CD1c-positive myeloid dendritic cell (primary cell): ENCODE measurements around the gene MISFA.
"Not testable (repeated sequence)": the region's sequence is repeated elsewhere in the genome, so short reads cannot be mapped to it uniquely, and the experiment has no call there.

Experiments used
- DNase-seq: peaks from one replicate; pipeline ENCODE4 v3.0.0-alpha.2; 2016; ENCODE audit errors: extremely low spot score

The MISFA gene

DNA sequence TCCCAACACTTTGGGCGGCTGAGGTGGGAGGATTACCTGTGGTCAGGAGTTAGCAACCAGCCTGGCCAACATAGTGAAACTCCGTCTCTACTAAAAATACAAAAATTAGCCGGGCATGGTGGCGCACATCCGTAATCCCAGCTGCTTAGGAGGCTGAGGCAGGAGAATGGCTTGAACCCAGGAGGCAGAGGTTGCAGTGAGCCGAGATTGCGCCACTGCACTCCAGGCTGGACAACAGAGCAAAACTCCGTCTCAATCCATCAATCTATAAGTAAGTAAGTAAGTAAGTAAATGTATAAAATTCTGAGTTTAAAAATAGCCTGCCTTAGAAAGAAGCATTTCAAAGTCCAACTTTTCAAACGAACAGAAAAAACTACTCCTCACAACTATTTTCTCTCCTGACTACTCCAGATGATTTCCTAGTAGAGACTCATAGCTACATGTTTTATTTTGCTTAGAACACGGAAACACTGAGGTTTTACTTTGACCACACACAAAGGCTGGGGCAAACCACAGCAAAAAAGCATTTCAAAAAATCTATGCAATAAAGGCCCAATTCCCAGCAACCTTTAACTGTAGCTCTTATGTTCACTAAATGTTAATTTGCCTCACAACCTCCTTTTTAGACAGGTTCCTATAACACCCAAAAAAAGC, 18.2 kb downstream of the MISFA start:
- peak; percentile 13 for DNase-seq

DNA sequence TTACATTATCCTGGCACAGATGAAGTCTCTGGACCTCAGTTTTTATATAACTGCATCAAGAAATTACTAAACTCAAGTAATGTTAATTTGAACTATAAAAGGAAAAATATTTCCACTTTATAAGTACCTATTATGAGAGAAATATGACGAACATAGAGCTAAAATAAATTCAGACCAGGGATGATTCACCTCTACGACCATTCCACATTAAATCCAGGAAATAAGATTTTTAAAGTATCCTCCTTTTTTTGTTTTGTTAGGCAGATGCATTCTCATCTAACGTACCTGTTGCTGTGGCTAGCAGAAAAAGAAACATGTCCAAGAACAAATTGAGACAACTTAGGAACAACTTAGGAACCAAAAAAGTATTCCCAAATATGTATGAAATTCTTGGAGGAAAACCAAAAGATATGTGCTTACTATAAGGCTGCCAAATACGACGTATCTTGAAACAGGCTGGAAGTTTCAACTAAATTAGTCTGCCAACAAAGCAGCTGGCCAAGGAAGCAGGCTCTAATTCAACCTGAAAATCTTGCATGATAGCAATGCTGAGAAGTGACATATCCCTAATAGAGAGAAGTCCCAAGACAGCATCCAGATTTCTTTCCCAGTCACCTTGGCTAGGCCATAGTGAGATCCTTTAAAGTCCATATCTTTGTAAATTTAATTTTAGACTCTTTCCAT, 18.9 kb downstream of the MISFA start:
- DNase-seq: no peak

DNA sequence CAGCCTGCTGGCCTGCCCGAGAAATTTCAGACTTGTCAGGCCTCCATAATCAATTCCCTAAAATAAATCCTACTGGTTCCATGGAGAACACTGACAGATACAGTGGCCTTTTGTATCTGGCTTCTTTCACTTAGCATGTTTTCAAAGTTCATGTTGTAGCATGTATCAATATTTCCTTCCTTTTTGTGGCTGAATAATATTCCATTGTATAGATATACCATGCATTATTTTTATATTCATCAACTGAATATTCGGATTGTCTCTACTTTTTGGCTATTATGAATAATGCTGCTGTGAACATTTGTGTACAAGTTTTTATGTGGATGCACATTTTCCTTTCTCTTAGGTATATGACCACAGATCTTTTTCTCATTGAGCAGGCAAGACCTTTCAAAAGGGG, 24.1 kb downstream of the MISFA start:
- no peak for DNase-seq

DNA sequence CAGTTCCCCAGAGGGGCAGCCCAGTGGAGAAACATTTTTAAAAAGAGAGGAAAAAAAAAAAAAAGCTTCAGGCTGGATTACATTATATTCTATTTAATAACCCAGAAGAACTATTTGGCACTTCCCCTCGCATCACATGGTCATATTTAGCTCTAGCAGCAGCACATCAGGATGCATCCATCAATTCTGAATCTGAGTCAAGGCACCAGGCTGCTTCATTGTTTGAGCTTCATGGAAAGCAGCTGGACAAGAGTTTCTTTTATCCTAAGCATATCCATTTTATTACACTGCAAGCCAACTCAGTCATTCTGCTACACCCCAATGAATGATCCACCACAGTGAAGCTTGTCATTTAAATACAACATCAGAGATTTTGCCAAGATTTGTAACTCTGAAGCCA, 24.6 kb downstream of the MISFA start:
- no peak for DNase-seq

DNA sequence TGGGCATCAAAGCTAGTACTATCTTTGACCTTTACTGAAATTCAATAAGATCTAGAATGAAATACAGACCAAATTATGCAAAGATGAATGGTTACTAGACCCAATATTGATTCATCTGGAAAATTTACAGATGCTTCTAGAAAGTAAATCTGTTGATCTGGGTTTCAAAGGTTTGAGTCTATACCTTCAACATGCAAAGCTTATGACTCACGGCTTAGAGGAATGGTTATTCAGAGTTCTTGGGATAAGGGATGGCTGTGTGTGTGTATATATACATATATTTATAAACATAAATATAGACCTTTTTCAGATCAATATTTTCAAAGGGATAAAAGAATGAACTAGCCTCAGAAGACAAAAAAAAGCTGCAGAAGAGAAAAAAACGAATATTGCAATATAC, 33.3 kb downstream of the MISFA start:
- DNase-seq: no peak

DNA sequence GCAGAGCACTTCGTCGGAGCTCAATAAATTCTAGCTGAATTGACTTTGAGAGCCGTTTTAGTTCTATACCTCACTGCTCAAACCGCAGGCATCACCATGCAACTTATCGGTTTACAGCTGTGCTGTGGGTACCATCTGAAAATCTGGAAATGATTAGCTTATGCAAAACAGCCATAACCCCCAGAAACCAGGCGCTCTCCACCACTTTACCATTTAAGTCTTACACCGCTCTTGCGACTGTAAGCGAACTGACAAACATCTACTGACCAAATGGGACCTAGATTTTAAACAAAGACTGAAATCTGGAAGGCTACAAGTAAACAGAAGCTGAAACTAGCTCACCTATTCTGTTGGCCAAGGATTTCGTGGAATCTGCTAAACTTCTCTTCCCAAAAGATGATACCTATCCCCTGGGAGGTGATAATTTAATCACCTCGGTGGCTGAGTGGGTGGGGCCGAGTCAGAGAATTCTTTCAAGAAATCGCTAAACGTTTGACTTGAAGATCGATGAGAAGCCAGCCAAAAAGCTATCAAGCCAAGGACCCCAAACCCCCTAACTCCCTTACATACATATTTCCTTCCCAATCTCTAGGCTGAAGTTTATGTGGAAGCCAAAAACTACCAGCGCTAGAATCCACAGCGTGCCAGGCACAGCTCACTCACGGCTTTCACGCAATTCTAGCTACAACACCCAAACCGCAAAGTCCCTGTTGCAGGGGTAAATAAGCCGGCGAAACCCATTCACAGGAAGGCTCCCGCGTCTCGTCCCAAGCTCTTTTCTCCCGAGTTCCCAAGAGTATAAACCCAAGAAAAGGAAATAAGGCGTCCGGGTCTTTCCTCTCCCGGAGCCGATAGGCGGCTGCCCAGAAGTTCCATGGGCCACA, 33.9 kb downstream of the MISFA start:
- peak; percentile 5 for DNase-seq

DNA sequence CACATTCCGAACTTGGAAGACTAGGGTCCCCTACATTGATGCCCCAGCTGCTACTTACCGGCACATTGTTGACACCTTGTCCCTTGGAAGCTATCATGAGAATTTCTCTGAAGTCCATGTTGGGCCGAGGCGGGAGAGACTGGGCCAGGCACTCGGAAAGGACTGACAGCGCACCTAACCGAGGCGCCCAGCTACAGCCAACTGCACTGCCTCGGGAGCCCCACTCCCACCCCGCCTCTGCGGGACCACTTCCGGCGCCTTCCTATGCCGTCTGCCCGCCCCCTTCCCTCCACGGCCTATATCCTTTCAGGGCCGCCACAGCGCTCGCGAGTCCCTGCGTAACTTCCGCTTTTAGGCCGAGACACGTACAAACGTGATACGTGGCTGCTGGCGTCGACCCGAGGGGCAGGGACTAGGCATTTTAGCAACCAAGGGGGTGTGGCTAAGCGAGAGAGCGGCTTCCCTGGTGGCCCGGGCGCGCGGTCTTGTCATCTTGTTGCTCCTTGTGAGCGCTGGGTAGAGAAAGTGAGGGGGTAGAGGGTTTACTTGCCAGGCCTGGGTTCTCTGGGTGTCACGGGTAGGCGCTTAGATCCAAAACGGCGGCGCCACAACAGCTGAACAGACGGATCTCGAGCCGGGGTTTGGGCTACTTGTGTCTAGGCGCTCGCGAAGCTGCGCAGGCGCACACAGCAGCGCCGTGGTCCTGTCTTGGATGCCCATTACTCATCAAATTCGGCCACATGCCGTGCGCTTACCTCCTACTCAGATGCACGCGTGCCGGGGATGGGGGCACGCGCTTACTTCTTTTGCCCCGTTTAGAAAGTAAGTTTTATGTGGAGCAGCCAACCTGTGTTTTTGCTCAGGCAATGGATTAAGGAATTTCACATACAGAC, 34.8 kb downstream of the MISFA start, which contains the start of gene SPTY2D1:
TSS of gene SPTY2D1 (minus strand) at position 203 of the 893 bp plus-strand sequence. CDS start at position 118, 85 bp downstream.
- peak; percentile 100 for DNase-seq

DNA sequence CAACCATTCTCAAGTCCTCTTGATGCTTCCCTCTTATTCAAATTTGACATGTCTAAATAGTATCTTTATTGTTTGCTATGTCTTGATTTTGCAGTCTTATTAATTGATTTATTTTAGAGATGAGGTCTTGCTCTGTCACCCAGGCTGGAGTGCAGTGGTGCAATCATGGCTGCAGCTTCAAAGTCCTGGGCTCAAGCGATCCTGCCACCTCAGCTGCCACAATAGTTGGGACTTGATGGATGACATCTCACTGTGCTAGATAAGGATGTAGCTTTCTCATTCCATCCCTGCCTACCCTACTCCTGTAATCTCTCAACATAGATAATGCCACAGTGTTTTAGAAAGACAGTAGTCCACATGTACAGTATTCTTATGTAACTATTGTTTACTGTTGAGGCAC, 42.1 kb downstream of the MISFA start:
- DNase-seq: no peak

DNA sequence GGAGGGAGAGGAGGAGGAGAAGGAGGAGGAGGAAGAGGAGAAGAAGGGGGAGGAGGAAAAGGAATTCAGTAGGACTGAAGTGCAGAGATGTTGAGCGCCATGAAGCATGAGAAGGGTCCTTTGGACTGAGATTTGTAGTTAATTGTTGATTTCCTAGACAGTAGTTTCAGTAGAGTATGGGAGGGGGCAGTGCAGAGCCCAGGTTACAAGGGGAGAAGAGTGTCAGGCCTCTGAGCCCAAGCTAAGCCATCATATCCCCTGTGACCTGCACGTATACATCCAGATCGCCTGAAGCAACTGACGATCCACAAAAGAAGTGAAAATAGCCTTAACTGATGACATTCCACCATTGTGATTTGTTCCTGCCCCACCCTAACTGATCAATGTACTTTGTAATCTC, 43.4 kb downstream of the MISFA start:
- DNase-seq: not testable (repeated sequence)

DNA sequence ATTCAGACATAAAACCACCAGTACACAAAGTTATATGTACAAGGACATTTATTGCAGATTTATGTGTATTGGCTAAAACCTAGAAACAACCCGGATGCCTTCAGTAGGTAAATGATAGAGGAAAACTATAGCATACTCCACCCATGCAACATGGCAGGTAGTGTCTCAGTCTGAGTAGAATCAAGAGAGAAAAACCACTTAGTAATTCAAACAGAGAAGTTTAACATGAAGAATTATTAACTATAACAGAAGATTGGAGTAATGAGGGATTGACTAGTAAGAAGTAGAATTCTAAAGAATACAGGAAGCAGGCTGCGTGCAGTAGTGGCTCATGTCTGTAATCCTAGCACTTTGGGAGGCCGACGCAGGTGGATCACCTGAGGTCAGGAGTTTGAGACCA, 50.8 kb downstream of the MISFA start:
- no peak for DNase-seq

DNA sequence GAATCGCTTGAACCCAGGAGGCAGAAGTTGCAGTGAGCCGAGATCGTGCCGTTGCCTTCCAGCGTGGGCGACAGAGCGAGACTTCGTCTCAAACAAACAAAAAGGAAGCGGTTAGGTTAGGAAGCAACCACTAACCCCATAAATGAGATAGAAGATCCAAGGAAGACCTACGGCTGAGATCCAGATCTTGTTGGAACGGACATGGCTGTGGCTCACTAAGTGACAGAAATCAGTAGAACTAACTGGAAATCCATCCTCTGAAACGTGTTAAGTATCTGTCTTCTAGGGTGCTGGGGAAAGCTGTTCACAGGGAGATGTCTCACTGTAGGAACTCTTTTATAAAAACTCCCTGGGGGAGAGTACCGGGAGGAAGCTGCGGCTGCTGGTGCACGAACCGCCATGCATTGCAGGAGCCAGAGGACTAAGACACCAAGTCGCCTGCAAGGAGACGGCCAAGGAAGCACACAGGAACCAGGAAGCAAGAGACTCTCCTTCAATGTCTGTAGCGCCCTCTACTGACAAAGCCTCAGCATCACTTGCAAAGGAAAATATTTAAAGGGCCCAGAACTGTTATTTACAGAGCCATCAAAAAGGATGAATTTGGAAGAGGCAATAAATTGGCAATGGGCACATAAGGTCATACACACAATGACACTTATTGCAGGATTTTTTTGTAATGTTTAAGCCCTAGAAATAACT, 51.4 kb downstream of the MISFA start:
- DNase-seq: peak; percentile 82
